ENCODE measurements around the gene TBC1D5.
A peak's percentile ranks its signal among the peaks of the same experiment; 100 is the strongest.

The TBC1D5 gene

GRCh38 chr3:17442332-17443049 is 299.9 kb downstream of the TBC1D5 start:
- in situ Hi-C loops (cut with MboI; ENCODE audit: low pct_unique_long_range_greater_than_20kb, low sequenced_read_pairs, unreplicated experiment): no loop called here
- DNase-seq (ENCODE audit: low spot score): no peak
- no peak for TF ChIP-seq CTCF (IDR thresholded peaks at IDR 0.05; ENCODE audit: extremely low read depth, insufficient read depth, missing control alignments)

GRCh38 chr3:17433876-17434275 is 308.6 kb downstream of the TBC1D5 start:
- no peak for DNase-seq (ENCODE audit: low spot score)
- TF ChIP-seq CTCF (IDR thresholded peaks at IDR 0.05; ENCODE audit: extremely low read depth, insufficient read depth, missing control alignments): no peak
- in situ Hi-C loops (cut with MboI; ENCODE audit: low pct_unique_long_range_greater_than_20kb, low sequenced_read_pairs, unreplicated experiment): loop anchor here (10.0 kb wide), 1 partner anchor 401 kb away; no protein-coding TSS in a partner anchor

- DNase-seq (ENCODE audit: low spot score): no peak
- in situ Hi-C loops (cut with MboI; ENCODE audit: low pct_unique_long_range_greater_than_20kb, low sequenced_read_pairs, unreplicated experiment): loop anchor here (10.0 kb wide), 1 partner anchor 403 kb away; no protein-coding TSS in a partner anchor
- TF ChIP-seq CTCF (IDR thresholded peaks at IDR 0.05; ENCODE audit: extremely low read depth, insufficient read depth, missing control alignments): no peak
Observed at GRCh38 chr3:17432236-17432635, 310.2 kb downstream of the TBC1D5 start.

GRCh38 chr3:17431484-17432045 is 310.9 kb downstream of the TBC1D5 start:
- in situ Hi-C loops (cut with MboI; ENCODE audit: low pct_unique_long_range_greater_than_20kb, low sequenced_read_pairs, unreplicated experiment): loop anchor here (10.0 kb wide), 1 partner anchor 403 kb away; no protein-coding TSS in a partner anchor

GRCh38 chr3:17431004-17431403 is 311.4 kb downstream of the TBC1D5 start:
- peak; percentile 48 for TF ChIP-seq CTCF (IDR thresholded peaks at IDR 0.05; ENCODE audit: extremely low read depth, insufficient read depth, missing control alignments)
- peak; percentile 19 for DNase-seq (ENCODE audit: low spot score)
- in situ Hi-C loops (cut with MboI; ENCODE audit: low pct_unique_long_range_greater_than_20kb, low sequenced_read_pairs, unreplicated experiment): loop anchor here (10.0 kb wide), 1 partner anchor 404 kb away; no protein-coding TSS in a partner anchor

More at GRCh38 chr3:17431484-17432045, 310.9 kb downstream of the TBC1D5 start:
- TF ChIP-seq CTCF (IDR thresholded peaks at IDR 0.05; ENCODE audit: extremely low read depth, insufficient read depth, missing control alignments): no peak
- DNase-seq (ENCODE audit: low spot score): no peak

GRCh38 chr3:17430582-17430981 is 311.8 kb downstream of the TBC1D5 start:
- no peak for DNase-seq (ENCODE audit: low spot score)
- in situ Hi-C loops (cut with MboI; ENCODE audit: low pct_unique_long_range_greater_than_20kb, low sequenced_read_pairs, unreplicated experiment): loop anchor here (10.0 kb wide), 1 partner anchor 404 kb away; no protein-coding TSS in a partner anchor
- peak; percentile 14 for TF ChIP-seq CTCF (IDR thresholded peaks at IDR 0.05; ENCODE audit: extremely low read depth, insufficient read depth, missing control alignments)

Data from GM13977 (cell line).